Brain microvascular endothelial cell (primary cell): ENCODE results near the gene PCMT1.

Source experiments
- DNase-seq: peaks from one replicate; pipeline ENCODE4 v3.0.0-alpha.2; 2020
- H3K27ac ChIP-seq: fragments of 250-450 bp; sonication (Bioruptor Pico); 2 replicates; pipeline ENCODE4 v1.5.1; 2020; ENCODE audit warnings: mild to moderate bottlenecking, moderate library complexity
- H3K27me3 ChIP-seq: fragments of 250-450 bp; sonication (Bioruptor Pico); replicated peaks from 2 replicates; pipeline ENCODE4 v1.5.1; 2020; ENCODE audit warnings: mild to moderate bottlenecking
- H3K36me3 ChIP-seq: fragments of 250-450 bp; sonication (Bioruptor Pico); replicated peaks from 2 replicates; pipeline ENCODE4 v1.5.1; 2020; ENCODE audit warnings: mild to moderate bottlenecking
- H3K4me3 ChIP-seq: 2 replicates; pipeline ENCODE4 v1.5.1; 2011; ENCODE audit warnings: low read depth, mild to moderate bottlenecking, control low read depth, low read length, moderate library complexity
- CTCF ChIP-seq: IDR thresholded peaks from 2 replicates; pipeline ENCODE4 v1.5.1; 2011; ENCODE audit warnings: low read depth, mild to moderate bottlenecking, moderate library complexity, low read length, control low read depth, inconsistent platforms; ENCODE audit errors: missing control alignments
- in situ Hi-C: cut with HindIII; loops from 2 replicates; pipeline ENCODE4 v1.10.0; 2017; ENCODE audit warnings: low sequenced_read_pairs, low pct_ligation_motif_present

Gene PCMT1

DNA sequence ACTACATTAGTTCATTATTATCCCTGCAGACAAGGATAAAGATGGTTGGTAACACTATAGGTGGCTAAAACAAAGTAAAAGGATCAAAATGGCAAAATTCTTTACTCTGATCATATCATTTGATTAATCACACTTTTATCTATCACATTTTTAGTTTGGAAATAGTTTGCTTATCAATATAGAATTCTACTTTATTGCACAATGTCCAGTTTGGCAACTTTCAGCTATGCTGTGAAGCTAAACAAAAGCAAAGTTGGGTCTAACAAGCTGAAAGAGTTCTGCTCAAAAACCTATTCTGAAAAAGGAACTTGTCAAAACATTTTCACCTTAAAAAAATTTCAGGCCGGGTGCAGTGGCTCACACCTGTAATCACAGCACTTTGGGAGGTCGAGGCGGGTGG lies 23.8 kb upstream of the PCMT1 start:
- no peak for DNase-seq
- H3K27ac ChIP-seq: no peak overlapping the region
- TF ChIP-seq CTCF: no peak
- H3K36me3 ChIP-seq: peaks cover 28% of the 10 kb centered on the region
- H3K4me3 ChIP-seq: no peak overlapping the region
- in situ Hi-C loops: no loop called here
- H3K27me3 ChIP-seq: no peaks in the 10 kb centered on the region

DNA sequence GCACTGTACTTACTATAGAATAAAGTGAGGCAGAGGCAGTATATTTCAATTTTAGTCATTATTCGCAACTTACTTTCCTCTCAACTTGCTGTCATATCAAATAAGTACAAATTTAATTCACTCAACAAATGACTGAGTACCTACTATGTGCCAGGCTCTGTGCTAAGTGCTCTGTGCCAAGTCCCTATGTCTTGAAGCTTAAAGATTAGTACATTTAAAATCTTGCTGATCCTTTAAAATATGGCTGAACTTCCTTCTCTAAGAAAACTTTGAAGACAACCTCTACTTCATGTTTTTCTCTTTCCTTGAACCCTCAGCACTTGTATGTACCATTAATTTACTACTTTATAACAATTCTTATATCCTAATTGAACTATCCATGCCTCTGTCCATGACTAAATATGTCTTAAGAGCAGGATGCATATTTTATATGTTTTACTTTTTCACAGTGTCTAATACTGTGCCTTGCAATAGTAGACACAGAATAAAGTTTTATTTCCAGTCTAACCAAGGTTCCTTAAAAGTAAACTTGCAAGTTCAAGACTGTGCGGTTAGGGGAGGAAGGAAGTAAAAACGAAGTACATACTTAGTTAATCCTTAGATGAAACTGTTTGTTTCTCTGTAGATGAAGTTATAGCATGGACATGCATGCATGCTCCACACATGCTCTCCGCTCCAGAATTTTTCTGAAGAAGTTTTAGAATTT lies 21.6 kb upstream of the PCMT1 start:
- in situ Hi-C loops: no loop called here
- H3K36me3 ChIP-seq: peaks cover 28% of the 10 kb centered on the region
- DNase-seq: no peak
- TF ChIP-seq CTCF: no peak
- no peaks in the 10 kb centered on the region for H3K27me3 ChIP-seq
- H3K4me3 ChIP-seq: no peak overlapping the region
- no peak overlapping the region for H3K27ac ChIP-seq

- H3K36me3 ChIP-seq: peaks cover 31% of the 10 kb centered on the region
- no peak for DNase-seq
- TF ChIP-seq CTCF: no peak
- no peak overlapping the region for H3K27ac ChIP-seq
- in situ Hi-C loops: no loop called here
- H3K27me3 ChIP-seq: no peaks in the 10 kb centered on the region
- H3K4me3 ChIP-seq: no peak overlapping the region
Observed at GRCh38 chr6:149728499-149729234, 20.9 kb upstream of the PCMT1 start.

GRCh38 chr6:149729824-149730223 lies 19.7 kb upstream of the PCMT1 start:
- Histone ChIP-seq H3K36me3 (peaks cover 31% of the 10 kb centered on the region), H3K27ac (no peak overlapping the region), H3K4me3 (no peak overlapping the region), H3K27me3 (no peaks in the 10 kb centered on the region)
- no peak for DNase-seq
- in situ Hi-C loops: no loop called here
- TF ChIP-seq CTCF: no peak

- H3K27ac ChIP-seq: no peak overlapping the region
- peaks cover 34% of the 10 kb centered on the region for H3K36me3 ChIP-seq
- H3K4me3 ChIP-seq: no peak overlapping the region
- no peak for DNase-seq
- H3K27me3 ChIP-seq: no peaks in the 10 kb centered on the region
- in situ Hi-C loops: no loop called here
- no peak for TF ChIP-seq CTCF
Observed at GRCh38 chr6:149733089-149733720, 16.3 kb upstream of the PCMT1 start.
